HepG2 (cell line): ENCODE measurements around the gene QRSL1. TPM values are rescaled to one million over a fixed set of nuclear protein-coding genes. Genes with fewer than 3 reads are reported as not detected.

Experiments used
- ATAC-seq: fragments of 200-7000 bp; cut with Tn5 transposase; 3 replicates; pipeline ENCODE4 v1.9.1; 2020; ENCODE audit warnings: mild to moderate bottlenecking, moderate library complexity
- BruUV-seq: library from RNA; stranded (reverse); fragments of 400-500 nt; replicated peaks from 2 replicates; lab custom pipeline; 2021; lab: Mats Ljungman, UMichigan
- CTCF ChIA-PET: fragments of 300-600 bp; formaldehyde crosslinking; extraction: SDS; loops from one replicate; lab custom pipeline; 2021; ENCODE audit warnings: low total read pairs, inconsistent platforms, low intra/inter-chr PET ratio; lab: Yijun Ruan, JAX
- POLR2A ChIA-PET: fragments of 350-600 bp; sonication (Branson Sonifier 250); formaldehyde crosslinking; loops from one replicate; lab custom pipeline; 2020; ENCODE audit warnings: antibody characterized with exemption, inconsistent platforms; lab: Yijun Ruan, JAX
- DNase-seq: peaks from one replicate; pipeline ENCODE4 v3.0.0-alpha.2; 2015; ENCODE audit warnings: low spot score
- FAIRE-seq: peaks from 3 replicates; lab custom pipeline; 2011; peaks lifted over from hg19 to GRCh38; lab: Jason Lieb, UNC
- H2AFZ ChIP-seq: one replicate; pipeline ENCODE4 v1.6.1; 2011; ENCODE audit warnings: low read length, inconsistent platforms
- H3K27ac ChIP-seq: fragments of 300-600 bp; 3 replicates; pipeline ENCODE4 v1.8.0; 2011; ENCODE audit warnings: mixed run types, mild to moderate bottlenecking, mixed read lengths, low read length, inconsistent platforms; ENCODE audit not compliant: insufficient read depth; ENCODE audit errors: extremely low read length
- H3K27me3 ChIP-seq, 2 experiments: fragments of 200-600 bp in 1 of 2; 2 replicates in 1 of 2; 3 replicates in 1 of 2; pipeline versions ENCODE4 v1.6.0 to v1.8.0; 2011; ENCODE audit warnings: low read length in 2 of 2, mild to moderate bottlenecking in 2 of 2, moderate library complexity in 2 of 2, inconsistent platforms in 1 of 2; ENCODE audit not compliant: insufficient read depth in 2 of 2, control insufficient read depth in 1 of 2
- H3K36me3 ChIP-seq, 2 experiments: fragments of 200-600 bp in 1 of 2; replicated peaks in 1 of 2; 2 replicates in 1 of 2; 3 replicates in 1 of 2; pipeline versions ENCODE4 v1.5.1 to v1.8.0; 2011; ENCODE audit warnings: low read length in 2 of 2, inconsistent platforms in 1 of 2; ENCODE audit not compliant: insufficient read depth in 2 of 2, control insufficient read depth in 1 of 2
- H3K4me1 ChIP-seq: 2 replicates; pipeline ENCODE4 v1.5.1; 2012; ENCODE audit warnings: low read length, inconsistent platforms; ENCODE audit not compliant: insufficient read depth
- H3K4me2 ChIP-seq: 2 replicates; pipeline ENCODE4 v1.6.0; 2011; ENCODE audit warnings: low read depth, low read length, inconsistent platforms
- H3K4me3 ChIP-seq, 3 experiments: fragments of 200-600 bp in 1 of 3; sonication (generic), shearing (Covaris generic) in 1 of 3; replicated peaks in 1 of 3; 2 replicates each; pipeline ENCODE4 v1.5.1; 2011 to 2016; ENCODE audit warnings: low read length in 3 of 3, inconsistent platforms in 2 of 3, low read depth in 2 of 3, mild to moderate bottlenecking in 2 of 3, control low read depth in 1 of 3, mixed read lengths in 1 of 3; ENCODE audit not compliant: insufficient read depth in 1 of 3
- H3K79me2 ChIP-seq: one replicate; pipeline ENCODE4 v1.6.1; 2011; ENCODE audit warnings: low read length, inconsistent platforms; ENCODE audit not compliant: insufficient read depth
- H3K9ac ChIP-seq: 2 replicates; pipeline ENCODE4 v1.6.0; 2011; ENCODE audit warnings: mild to moderate bottlenecking, low read depth, low read length, inconsistent platforms; ENCODE audit not compliant: insufficient read depth
- H3K9me3 ChIP-seq: 2 replicates; pipeline ENCODE4 v1.5.1; 2012; ENCODE audit warnings: mild to moderate bottlenecking, low read length
- H4K20me1 ChIP-seq: 2 replicates; pipeline ENCODE4 v1.6.0; 2011; ENCODE audit warnings: inconsistent platforms, mild to moderate bottlenecking, low read length, moderate library complexity; ENCODE audit not compliant: insufficient read depth
- HNF4G ChIP-seq, 2 experiments: sonication (generic) in 1 of 2; formaldehyde crosslinking in 1 of 2; IDR thresholded peaks; 2 replicates each; pipeline versions ENCODE4 v1.4.0 to v1.6.1; 2011 to 2020; ENCODE audit warnings: borderline replicate concordance in 2 of 2, low read depth in 2 of 2, mild to moderate bottlenecking in 2 of 2, low read length in 1 of 2, missing genetic modification reagents in 1 of 2, moderate library complexity in 1 of 2
- KLF12 ChIP-seq: sonication (generic); formaldehyde crosslinking; IDR thresholded peaks from 2 replicates; pipeline ENCODE4 v1.4.0; 2020; ENCODE audit warnings: missing genetic modification reagents, borderline replicate concordance
- LCORL ChIP-seq, 2 experiments: fragments of 450-650 bp in 1 of 2; sonication (generic) in 1 of 2; formaldehyde crosslinking in 1 of 2; IDR thresholded peaks; 2 replicates each; pipeline versions ENCODE4 v1.5.0 to v1.6.1; 2017 to 2020; ENCODE audit warnings: antibody characterized with exemption in 1 of 2, missing genetic modification reagents in 1 of 2
- RFXAP ChIP-seq: sonication (generic); formaldehyde crosslinking; IDR thresholded peaks from 2 replicates; pipeline ENCODE4 v1.4.0; 2020; ENCODE audit warnings: missing genetic modification reagents, borderline replicate concordance
- SMAD9 ChIP-seq: sonication (generic); formaldehyde crosslinking; IDR thresholded peaks from 2 replicates; pipeline ENCODE4 v1.5.1; 2020; ENCODE audit warnings: mild to moderate bottlenecking, missing genetic modification reagents
- ZNF570 ChIP-seq: sonication (generic); formaldehyde crosslinking; IDR thresholded peaks from 2 replicates; pipeline ENCODE4 v1.4.0; 2020; ENCODE audit warnings: mild to moderate bottlenecking, missing genetic modification reagents, borderline replicate concordance
- ZNF660 ChIP-seq: sonication (generic); formaldehyde crosslinking; IDR thresholded peaks from 2 replicates; pipeline ENCODE4 v1.5.1; 2020; ENCODE audit warnings: mild to moderate bottlenecking, low read depth, missing genetic modification reagents, borderline replicate concordance
- ZNF737 ChIP-seq: sonication (generic); formaldehyde crosslinking; IDR thresholded peaks from 2 replicates; pipeline ENCODE4 v1.5.0; 2020; ENCODE audit warnings: missing genetic modification reagents, mild to moderate bottlenecking, borderline replicate concordance
- WGBS: methylation state at CpG from one replicate; pipeline ENCODE4 v1.1.6; 2017; ENCODE audit warnings: low lambda C conversion rate; 5-methylcytosine and 5-hydroxymethylcytosine counted together
- in situ Hi-C: cut with HindIII; loops from 2 replicates; pipeline ENCODE4 v1.10.0; 2017; ENCODE audit warnings: low pct_unique_long_range_greater_than_20kb; ENCODE audit not compliant: extremely low pct_ligation_motif_present
- intact Hi-C: fragments of 100-400 bp; cut with micrococcal nuclease; formaldehyde crosslinking; loops from one replicate; pipeline ENCODE4 v1.10.0; 2022; ENCODE audit not compliant: unreplicated experiment
- polyA plus RNA-seq, 8 experiments: library from polyadenylated mRNA; depleted of rRNA in 3 of 8; stranded (reverse) in 7 of 8; unstranded in 1 of 8; fragments of >200 nt; fragmentation: Illumina TruSeq in 4 of 8; extraction: Trizol in 4 of 8; gene quantifications; 2 replicates each; pipeline versions ENCODE4 v1.2.1 to v1.2.3, GENCODE V29; 2011 to 2016; ENCODE audit warnings: low read depth in 4 of 8, missing spikeins in 1 of 8, mixed read lengths in 1 of 8; ENCODE audit not compliant: insufficient read depth in 1 of 8
- total RNA-seq, 5 experiments: library from RNA; depleted of rRNA; stranded (reverse); fragments of >200 nt; fragmentation: Illumina TruSeq; extraction: Trizol; gene quantifications; 2 replicates each; pipeline ENCODE4 v1.2.3, GENCODE V29; 2016; ENCODE audit warnings: low read depth in 1 of 5

Gene QRSL1
- total and polyA plus RNA-seq, 2 of the 13 experiments (the other 11 are each of a cell fraction or from before 2014, with no cell fraction given) = 8.2 to 22.3 TPM

DNA sequence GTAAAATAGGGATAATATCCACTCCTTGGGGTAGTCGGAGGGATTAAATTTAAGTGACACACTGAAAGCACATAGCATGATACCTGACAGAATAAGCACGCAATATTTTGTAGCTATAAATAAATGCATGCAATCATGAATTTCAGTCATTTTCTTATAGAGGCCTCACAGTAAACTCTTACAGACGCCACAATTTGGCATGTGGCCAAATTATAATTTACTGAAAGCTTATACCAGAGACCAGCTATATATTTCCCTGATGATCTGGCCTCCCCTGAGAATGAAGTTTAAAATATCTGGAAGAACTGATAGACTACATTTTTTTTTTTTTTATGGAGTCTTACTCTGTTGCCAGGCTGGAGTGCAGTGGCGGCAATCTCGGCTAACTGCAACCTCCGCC, 40.9 kb downstream of the QRSL1 start:
- FAIRE-seq (no peak), ATAC-seq (no peak), DNase-seq (no peak)
- in situ Hi-C loops = no loop called here
- Histone ChIP-seq H3K36me3 (no peaks in the 10 kb centered on the region; a peak in 1 of 5 replicates), H4K20me1 (no peaks in the 10 kb centered on the region), H2AFZ (no peak overlapping the region), H3K79me2 (no peaks in the 10 kb centered on the region), H3K9ac (no peak overlapping the region), H3K27me3 (no peaks in the 10 kb centered on the region), H3K9me3 (no peaks in the 10 kb centered on the region), H3K27ac (no peak overlapping the region), H3K4me3 (no peak overlapping the region), H3K4me1 (no peaks in the 10 kb centered on the region), H3K4me2 (no peak overlapping the region)
- ChIA-PET POLR2A (no interaction called here), CTCF (no interaction called here)
- TF ChIP-seq LCORL (IDR thresholded peaks at IDR 0.05) (0 out of 2 replicates have a peak, but pooled peaks have one; percentile 18), LCORL (CRISPR knock-in tag; IDR thresholded peaks at IDR 0.05) (no peak), KLF12 (CRISPR knock-in tag) (no peak)
- no TSS peak for BruUV-seq
- 96% methylated on average over 6 of the region's 6 CpGs for WGBS
- intact Hi-C loops = no loop called here

GRCh38 chr6:106671651-106672050, 42.3 kb downstream of the QRSL1 start:
- H3K9me3 ChIP-seq = no peaks in the 10 kb centered on the region
- no peaks in the 10 kb centered on the region for H3K79me2 ChIP-seq
- in situ Hi-C loops (no loop called here), intact Hi-C loops (no loop called here)
- ChIA-PET CTCF (no interaction called here), POLR2A (no interaction called here)
- FAIRE-seq = no peak
- no peaks in the 10 kb centered on the region for H3K27me3 ChIP-seq
- DNase-seq = no peak
- H3K36me3 ChIP-seq = no peaks in the 10 kb centered on the region; a peak in 1 of 5 replicates
- H3K4me1 ChIP-seq = no peaks in the 10 kb centered on the region
- no peaks in the 10 kb centered on the region for H4K20me1 ChIP-seq
- no peak overlapping the region for H2AFZ ChIP-seq
- H3K27ac ChIP-seq = no peak overlapping the region
- H3K4me2 ChIP-seq = no peak overlapping the region
- ATAC-seq = no peak
- WGBS = 82% methylated on average over 3 of the region's 3 CpGs
- H3K4me3 ChIP-seq = no peak overlapping the region
- no TSS peak for BruUV-seq
- H3K9ac ChIP-seq = no peak overlapping the region
- TF ChIP-seq ZNF737 (CRISPR knock-in tag) (no peak), ZNF570 (CRISPR knock-in tag) (no peak), SMAD9 (CRISPR knock-in tag) (no peak), RFXAP (CRISPR knock-in tag) (no peak), ZNF660 (CRISPR knock-in tag) (no peak), HNF4G (IDR thresholded peaks at IDR 0.05; ENCODE audit: borderline replicate concordance, low read depth, low read length) (no peak), HNF4G (CRISPR knock-in tag; IDR thresholded peaks at IDR 0.05; ENCODE audit: borderline replicate concordance, low read depth) (no peak)
- TF ChIP-seq, all 625 proteins: peak for 0
